HepG2 (cell line): ENCODE measurements around the gene TMEM100.

Experiments
- ARNTL ChIP-seq: sonication (generic); formaldehyde crosslinking; IDR thresholded peaks from 2 replicates; pipeline ENCODE4 v1.4.0; 2020; ENCODE audit warnings: mild to moderate bottlenecking, missing genetic modification reagents
- POLR2AphosphoS5 ChIP-seq: IDR thresholded peaks from 2 replicates; pipeline ENCODE4 v1.6.1; 2012; ENCODE audit warnings: low read depth, low read length
- TF ChIP-seq, protein P1 (sequence below): sonication (generic); formaldehyde crosslinking; IDR thresholded peaks from 2 replicates; pipeline ENCODE4 v1.4.0; 2020; ENCODE audit warnings: missing genetic modification reagents
- TF ChIP-seq, protein P2 (sequence below): sonication (generic); formaldehyde crosslinking; IDR thresholded peaks from 2 replicates; pipeline ENCODE4 v1.5.0; 2020; ENCODE audit warnings: mild to moderate bottlenecking, missing genetic modification reagents, moderate library complexity
- TF ChIP-seq, protein P3 (sequence below), 2 experiments: IDR thresholded peaks; 2 replicates each; pipeline ENCODE4 v1.6.1; 2011 to 2012; ENCODE audit warnings: low read length in 2 of 2, borderline replicate concordance in 1 of 2, low read depth in 1 of 2, mild to moderate bottlenecking in 1 of 2, moderate library complexity in 1 of 2

DNA sequence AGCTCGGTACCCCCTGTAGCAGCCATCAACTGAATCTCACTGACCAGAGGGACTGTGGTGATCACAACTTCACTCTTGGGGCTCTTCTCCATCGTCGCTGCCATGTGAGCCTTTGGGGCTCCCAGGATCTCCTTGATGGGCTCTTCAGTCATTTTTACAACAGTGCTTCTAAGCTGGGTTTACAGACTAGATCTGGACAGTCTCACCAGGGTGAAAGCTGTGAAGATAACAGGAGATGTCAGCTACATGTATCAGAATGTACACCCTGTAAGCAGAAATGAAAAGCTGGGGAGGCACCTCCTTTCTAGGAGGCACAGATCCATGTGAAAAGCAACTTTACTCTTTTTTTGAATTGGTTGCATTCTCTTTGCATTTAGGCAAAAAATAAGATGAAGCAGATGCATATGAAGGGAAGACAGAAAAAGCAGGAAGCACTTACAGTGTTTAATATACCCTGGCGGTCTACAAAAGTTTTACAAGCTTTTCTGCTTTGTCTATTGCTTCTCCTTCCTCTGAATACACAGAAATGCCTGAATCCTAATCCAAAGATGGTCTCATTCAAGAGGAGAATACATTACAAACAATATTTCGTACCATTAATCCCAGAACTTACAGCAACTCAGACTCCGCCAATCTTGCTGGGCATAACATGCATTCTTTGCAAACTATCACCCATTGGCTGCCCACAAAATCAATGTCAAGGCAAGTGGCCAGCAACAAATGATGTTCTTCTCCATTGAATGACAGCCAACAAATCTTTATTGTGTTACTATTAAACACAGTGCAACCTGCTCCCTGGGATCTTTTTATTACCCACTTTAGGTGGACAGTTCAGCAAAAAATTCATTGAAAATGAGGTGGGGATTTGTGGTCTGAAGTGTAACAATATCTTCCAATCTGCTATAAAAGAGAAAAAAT is 1.5 kb downstream of the TMEM100 start:
- TF ChIP-seq, protein P1, sequence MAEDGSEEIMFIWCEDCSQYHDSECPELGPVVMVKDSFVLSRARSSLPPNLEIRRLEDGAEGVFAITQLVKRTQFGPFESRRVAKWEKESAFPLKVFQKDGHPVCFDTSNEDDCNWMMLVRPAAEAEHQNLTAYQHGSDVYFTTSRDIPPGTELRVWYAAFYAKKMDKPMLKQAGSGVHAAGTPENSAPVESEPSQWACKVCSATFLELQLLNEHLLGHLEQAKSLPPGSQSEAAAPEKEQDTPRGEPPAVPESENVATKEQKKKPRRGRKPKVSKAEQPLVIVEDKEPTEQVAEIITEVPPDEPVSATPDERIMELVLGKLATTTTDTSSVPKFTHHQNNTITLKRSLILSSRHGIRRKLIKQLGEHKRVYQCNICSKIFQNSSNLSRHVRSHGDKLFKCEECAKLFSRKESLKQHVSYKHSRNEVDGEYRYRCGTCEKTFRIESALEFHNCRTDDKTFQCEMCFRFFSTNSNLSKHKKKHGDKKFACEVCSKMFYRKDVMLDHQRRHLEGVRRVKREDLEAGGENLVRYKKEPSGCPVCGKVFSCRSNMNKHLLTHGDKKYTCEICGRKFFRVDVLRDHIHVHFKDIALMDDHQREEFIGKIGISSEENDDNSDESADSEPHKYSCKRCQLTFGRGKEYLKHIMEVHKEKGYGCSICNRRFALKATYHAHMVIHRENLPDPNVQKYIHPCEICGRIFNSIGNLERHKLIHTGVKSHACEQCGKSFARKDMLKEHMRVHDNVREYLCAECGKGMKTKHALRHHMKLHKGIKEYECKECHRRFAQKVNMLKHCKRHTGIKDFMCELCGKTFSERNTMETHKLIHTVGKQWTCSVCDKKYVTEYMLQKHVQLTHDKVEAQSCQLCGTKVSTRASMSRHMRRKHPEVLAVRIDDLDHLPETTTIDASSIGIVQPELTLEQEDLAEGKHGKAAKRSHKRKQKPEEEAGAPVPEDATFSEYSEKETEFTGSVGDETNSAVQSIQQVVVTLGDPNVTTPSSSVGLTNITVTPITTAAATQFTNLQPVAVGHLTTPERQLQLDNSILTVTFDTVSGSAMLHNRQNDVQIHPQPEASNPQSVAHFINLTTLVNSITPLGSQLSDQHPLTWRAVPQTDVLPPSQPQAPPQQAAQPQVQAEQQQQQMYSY: no peak
- TF ChIP-seq, protein P2, sequence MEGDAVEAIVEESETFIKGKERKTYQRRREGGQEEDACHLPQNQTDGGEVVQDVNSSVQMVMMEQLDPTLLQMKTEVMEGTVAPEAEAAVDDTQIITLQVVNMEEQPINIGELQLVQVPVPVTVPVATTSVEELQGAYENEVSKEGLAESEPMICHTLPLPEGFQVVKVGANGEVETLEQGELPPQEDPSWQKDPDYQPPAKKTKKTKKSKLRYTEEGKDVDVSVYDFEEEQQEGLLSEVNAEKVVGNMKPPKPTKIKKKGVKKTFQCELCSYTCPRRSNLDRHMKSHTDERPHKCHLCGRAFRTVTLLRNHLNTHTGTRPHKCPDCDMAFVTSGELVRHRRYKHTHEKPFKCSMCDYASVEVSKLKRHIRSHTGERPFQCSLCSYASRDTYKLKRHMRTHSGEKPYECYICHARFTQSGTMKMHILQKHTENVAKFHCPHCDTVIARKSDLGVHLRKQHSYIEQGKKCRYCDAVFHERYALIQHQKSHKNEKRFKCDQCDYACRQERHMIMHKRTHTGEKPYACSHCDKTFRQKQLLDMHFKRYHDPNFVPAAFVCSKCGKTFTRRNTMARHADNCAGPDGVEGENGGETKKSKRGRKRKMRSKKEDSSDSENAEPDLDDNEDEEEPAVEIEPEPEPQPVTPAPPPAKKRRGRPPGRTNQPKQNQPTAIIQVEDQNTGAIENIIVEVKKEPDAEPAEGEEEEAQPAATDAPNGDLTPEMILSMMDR: no peak
- TF ChIP-seq, protein P3, sequence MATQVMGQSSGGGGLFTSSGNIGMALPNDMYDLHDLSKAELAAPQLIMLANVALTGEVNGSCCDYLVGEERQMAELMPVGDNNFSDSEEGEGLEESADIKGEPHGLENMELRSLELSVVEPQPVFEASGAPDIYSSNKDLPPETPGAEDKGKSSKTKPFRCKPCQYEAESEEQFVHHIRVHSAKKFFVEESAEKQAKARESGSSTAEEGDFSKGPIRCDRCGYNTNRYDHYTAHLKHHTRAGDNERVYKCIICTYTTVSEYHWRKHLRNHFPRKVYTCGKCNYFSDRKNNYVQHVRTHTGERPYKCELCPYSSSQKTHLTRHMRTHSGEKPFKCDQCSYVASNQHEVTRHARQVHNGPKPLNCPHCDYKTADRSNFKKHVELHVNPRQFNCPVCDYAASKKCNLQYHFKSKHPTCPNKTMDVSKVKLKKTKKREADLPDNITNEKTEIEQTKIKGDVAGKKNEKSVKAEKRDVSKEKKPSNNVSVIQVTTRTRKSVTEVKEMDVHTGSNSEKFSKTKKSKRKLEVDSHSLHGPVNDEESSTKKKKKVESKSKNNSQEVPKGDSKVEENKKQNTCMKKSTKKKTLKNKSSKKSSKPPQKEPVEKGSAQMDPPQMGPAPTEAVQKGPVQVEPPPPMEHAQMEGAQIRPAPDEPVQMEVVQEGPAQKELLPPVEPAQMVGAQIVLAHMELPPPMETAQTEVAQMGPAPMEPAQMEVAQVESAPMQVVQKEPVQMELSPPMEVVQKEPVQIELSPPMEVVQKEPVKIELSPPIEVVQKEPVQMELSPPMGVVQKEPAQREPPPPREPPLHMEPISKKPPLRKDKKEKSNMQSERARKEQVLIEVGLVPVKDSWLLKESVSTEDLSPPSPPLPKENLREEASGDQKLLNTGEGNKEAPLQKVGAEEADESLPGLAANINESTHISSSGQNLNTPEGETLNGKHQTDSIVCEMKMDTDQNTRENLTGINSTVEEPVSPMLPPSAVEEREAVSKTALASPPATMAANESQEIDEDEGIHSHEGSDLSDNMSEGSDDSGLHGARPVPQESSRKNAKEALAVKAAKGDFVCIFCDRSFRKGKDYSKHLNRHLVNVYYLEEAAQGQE (IDR thresholded peaks at IDR 0.05; ENCODE audit: borderline replicate concordance in 1 of 2, low read depth in 1 of 2, low read length in 2 of 2): no peak
- no peak for TF ChIP-seq POLR2AphosphoS5
- no peak for TF ChIP-seq ARNTL
